SK-N-SH (cell line): ENCODE measurements around the gene CDKAL1. TPM values are rescaled to one million over a fixed set of nuclear protein-coding genes. Genes with fewer than 3 reads are reported as not detected.

ENCODE experiments used
- CTCF ChIA-PET: fragments of 300-600, 350-600 bp; formaldehyde crosslinking; extraction: SDS; loops from one replicate; lab custom pipeline; 2021; lab: Yijun Ruan, JAX
- POLR2A ChIA-PET: fragments of 350-600 bp; sonication (Branson Sonifier 250); formaldehyde crosslinking; extraction: SDS; loops from one replicate; lab custom pipeline; 2020; ENCODE audit warnings: antibody characterized with exemption, inconsistent platforms; lab: Yijun Ruan, JAX
- DNase-seq: peaks from one replicate; pipeline ENCODE4 v3.0.0; 2012
- H2AFZ ChIP-seq: fragments of 200-600 bp; sonication (generic); 2 replicates; pipeline ENCODE4 v1.8.1; 2016; ENCODE audit warnings: antibody characterized with exemption, mild to moderate bottlenecking, low read depth
- H3F3A ChIP-seq: fragments of 200-600 bp; sonication (generic); replicated peaks from 2 replicates; pipeline ENCODE3; 2016; ENCODE audit warnings: antibody characterized with exemption, mild to moderate bottlenecking; ENCODE audit not compliant: insufficient read depth
- H3K27ac ChIP-seq, 2 experiments: fragments of 200-500 bp in 1 of 2; fragments of 200-600 bp in 1 of 2; sonication (Bioruptor generic) in 1 of 2; sonication (generic), shearing (Covaris generic) in 1 of 2; 2 replicates each; pipeline versions ENCODE4 v1.5.1 to v1.6.1; 2014 to 2016; ENCODE audit warnings: low read depth in 2 of 2, inconsistent platforms in 1 of 2, low read length in 1 of 2, mild to moderate bottlenecking in 1 of 2, mixed read lengths in 1 of 2
- H3K27me3 ChIP-seq: fragments of 200-600 bp; sonication (generic), shearing (Covaris generic); 2 replicates; pipeline ENCODE4 v1.6.1; 2016; ENCODE audit warnings: mixed run types; ENCODE audit not compliant: insufficient read depth
- H3K36me3 ChIP-seq, 2 experiments: fragments of 200-500 bp in 1 of 2; fragments of 200-600 bp in 1 of 2; sonication (Bioruptor generic) in 1 of 2; sonication (generic) in 1 of 2; replicated peaks in 1 of 2; 2 replicates each; pipeline versions ENCODE3 to v1.5.1; 2014 to 2016; ENCODE audit warnings: low read length in 1 of 2, mild to moderate bottlenecking in 1 of 2; ENCODE audit not compliant: insufficient read depth in 2 of 2, control insufficient read depth in 1 of 2
- H3K4me1 ChIP-seq, 2 experiments: fragments of 200-500 bp in 1 of 2; fragments of 200-600 bp in 1 of 2; sonication (Bioruptor generic) in 1 of 2; sonication (generic), shearing (Covaris generic) in 1 of 2; 2 replicates each; pipeline versions ENCODE4 v1.5.1 to v1.6.1; 2014 to 2016; ENCODE audit warnings: low read depth in 1 of 2, low read length in 1 of 2, mixed run types in 1 of 2; ENCODE audit not compliant: insufficient read depth in 2 of 2, control insufficient read depth in 1 of 2
- H3K4me2 ChIP-seq: fragments of 200-600 bp; sonication (generic), shearing (Covaris generic); 2 replicates; pipeline ENCODE4 v1.6.1; 2017; ENCODE audit warnings: mixed run types
- H3K4me3 ChIP-seq, 2 experiments: fragments of 200-500 bp in 1 of 2; fragments of 200-600 bp in 1 of 2; sonication (Bioruptor generic) in 1 of 2; sonication (generic), shearing (Covaris generic) in 1 of 2; 2 replicates each; pipeline versions ENCODE4 v1.5.1 to v1.8.1; 2014 to 2016; ENCODE audit warnings: low read depth in 2 of 2, inconsistent platforms in 1 of 2, low read length in 1 of 2, mild to moderate bottlenecking in 1 of 2, mixed read lengths in 1 of 2, moderate library complexity in 1 of 2
- H3K79me2 ChIP-seq: fragments of 200-600 bp; sonication (generic); 2 replicates; pipeline ENCODE4 v1.8.1; 2017; ENCODE audit warnings: mild to moderate bottlenecking; ENCODE audit not compliant: insufficient read depth
- H3K9ac ChIP-seq: fragments of 200-600 bp; sonication (generic); 2 replicates; pipeline ENCODE4 v1.6.1; 2017; ENCODE audit warnings: mixed run types
- H3K9me2 ChIP-seq: fragments of 200-600 bp; sonication (generic); 2 replicates; pipeline ENCODE4 v1.6.1; 2017; ENCODE audit warnings: mixed run types
- H3K9me3 ChIP-seq: fragments of 200-600 bp; sonication (generic); 2 replicates; pipeline ENCODE4 v1.6.1; 2017; ENCODE audit warnings: mixed run types, mild to moderate bottlenecking, moderate library complexity
- H4K20me1 ChIP-seq: fragments of 200-600 bp; sonication (generic); 2 replicates; pipeline ENCODE4 v1.6.1; 2017; ENCODE audit warnings: mild to moderate bottlenecking, mixed run types; ENCODE audit not compliant: insufficient read depth
- CHD2 ChIP-seq: fragments of 150-350 bp; IDR thresholded peaks from 2 replicates; pipeline ENCODE4 v1.6.1; 2018; ENCODE audit warnings: low read length; ENCODE audit not compliant: partially characterized antibody
- FOXJ3 ChIP-seq: sonication (generic); formaldehyde crosslinking; IDR thresholded peaks from 2 replicates; pipeline ENCODE4 v1.5.1; 2020; ENCODE audit warnings: mild to moderate bottlenecking, missing genetic modification reagents
- GATA2 ChIP-seq: sonication (generic); formaldehyde crosslinking; IDR thresholded peaks from 2 replicates; pipeline ENCODE4 v1.5.0; 2020; ENCODE audit warnings: mild to moderate bottlenecking, missing genetic modification reagents
- RFX5 ChIP-seq: IDR thresholded peaks from 2 replicates; pipeline ENCODE4 v1.6.1; 2012; ENCODE audit warnings: mild to moderate bottlenecking, improper control_type of control experiment, low read length
- TEAD4 ChIP-seq: IDR thresholded peaks from 2 replicates; pipeline ENCODE4 v1.4.0; 2012; ENCODE audit warnings: mild to moderate bottlenecking, borderline replicate concordance; ENCODE audit not compliant: insufficient read depth
- WGBS: methylation state at CpG from one replicate; pipeline ENCODE4 v1.1.6; 2017; ENCODE audit warnings: low lambda C conversion rate; 5-methylcytosine and 5-hydroxymethylcytosine counted together
- polyA plus RNA-seq, 3 experiments: library from polyadenylated mRNA; depleted of rRNA; stranded (reverse); fragments of >200 nt; gene quantifications; 2 replicates each; pipeline ENCODE4 v1.2.3, GENCODE V29; 2012
- TF ChIP-seq, protein P1 (sequence below): fragments of 200-600 bp; sonication (generic); IDR thresholded peaks from 2 replicates; pipeline ENCODE4 v1.6.1; 2017; ENCODE audit warnings: antibody characterized with exemption, mild to moderate bottlenecking, moderate library complexity
- TF ChIP-seq, protein P2 (sequence below): fragments of 150-350 bp; IDR thresholded peaks from 2 replicates; pipeline ENCODE4 v1.6.1; 2016; ENCODE audit warnings: mild to moderate bottlenecking, low read depth, low read length
- TF ChIP-seq, protein P3 (sequence below): fragments of 150-350 bp; IDR thresholded peaks from 2 replicates; pipeline ENCODE4 v1.6.1; 2017; ENCODE audit warnings: antibody characterized with exemption, low read length, low read depth, borderline replicate concordance

Gene CDKAL1
- polyA plus RNA-seq, 1 of the 3 experiments (the other 2 are of a cell fraction): 2.6 TPM

DNA sequence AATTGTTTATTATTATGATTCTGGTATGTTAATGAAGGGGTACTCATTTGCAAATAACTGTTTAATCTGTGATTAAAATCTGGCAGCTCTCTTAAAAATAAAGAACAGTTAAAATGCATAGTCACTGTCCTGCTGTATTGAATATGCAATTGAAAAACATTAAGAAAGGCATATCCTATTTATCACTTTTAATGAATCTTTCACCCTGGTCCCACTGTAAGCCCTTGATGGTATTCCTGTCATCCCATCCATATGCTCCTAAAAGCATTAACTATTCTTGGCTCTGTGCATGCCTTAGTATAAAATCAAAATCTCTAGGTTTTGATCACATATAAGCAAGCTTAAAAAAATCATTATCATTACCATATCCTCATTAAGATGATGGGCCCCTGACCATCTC is 648.3 kb downstream of the CDKAL1 start:
- no peak for DNase-seq
- Histone ChIP-seq H3K27me3 (no peaks in the 10 kb centered on the region), H3K79me2 (no peaks in the 10 kb centered on the region), H3K9me2 (no peaks in the 10 kb centered on the region), H3K4me2 (no peak overlapping the region), H3K4me3 (no peak overlapping the region), H3K36me3 (no peaks in the 10 kb centered on the region), H4K20me1 (no peaks in the 10 kb centered on the region), H3K4me1 (peaks cover 0 to 4% of the 10 kb centered on the region in 2 experiments; a peak in 3 of 4 replicates), H3F3A (no peaks in the 10 kb centered on the region), H2AFZ (no peak overlapping the region), H3K9ac (no peak overlapping the region), H3K9me3 (no peaks in the 10 kb centered on the region), H3K27ac (no peak overlapping the region)
- CTCF ChIA-PET: interaction anchor here (0.6 to 0.8 kb wide), 2 partner anchors 34 to 964 kb away, joined by 3 read pairs; no protein-coding TSS in a partner anchor
- POLR2A ChIA-PET: no interaction called here
- TF ChIP-seq, protein P1, sequence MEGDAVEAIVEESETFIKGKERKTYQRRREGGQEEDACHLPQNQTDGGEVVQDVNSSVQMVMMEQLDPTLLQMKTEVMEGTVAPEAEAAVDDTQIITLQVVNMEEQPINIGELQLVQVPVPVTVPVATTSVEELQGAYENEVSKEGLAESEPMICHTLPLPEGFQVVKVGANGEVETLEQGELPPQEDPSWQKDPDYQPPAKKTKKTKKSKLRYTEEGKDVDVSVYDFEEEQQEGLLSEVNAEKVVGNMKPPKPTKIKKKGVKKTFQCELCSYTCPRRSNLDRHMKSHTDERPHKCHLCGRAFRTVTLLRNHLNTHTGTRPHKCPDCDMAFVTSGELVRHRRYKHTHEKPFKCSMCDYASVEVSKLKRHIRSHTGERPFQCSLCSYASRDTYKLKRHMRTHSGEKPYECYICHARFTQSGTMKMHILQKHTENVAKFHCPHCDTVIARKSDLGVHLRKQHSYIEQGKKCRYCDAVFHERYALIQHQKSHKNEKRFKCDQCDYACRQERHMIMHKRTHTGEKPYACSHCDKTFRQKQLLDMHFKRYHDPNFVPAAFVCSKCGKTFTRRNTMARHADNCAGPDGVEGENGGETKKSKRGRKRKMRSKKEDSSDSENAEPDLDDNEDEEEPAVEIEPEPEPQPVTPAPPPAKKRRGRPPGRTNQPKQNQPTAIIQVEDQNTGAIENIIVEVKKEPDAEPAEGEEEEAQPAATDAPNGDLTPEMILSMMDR: no peak
- TF ChIP-seq, protein P2, sequence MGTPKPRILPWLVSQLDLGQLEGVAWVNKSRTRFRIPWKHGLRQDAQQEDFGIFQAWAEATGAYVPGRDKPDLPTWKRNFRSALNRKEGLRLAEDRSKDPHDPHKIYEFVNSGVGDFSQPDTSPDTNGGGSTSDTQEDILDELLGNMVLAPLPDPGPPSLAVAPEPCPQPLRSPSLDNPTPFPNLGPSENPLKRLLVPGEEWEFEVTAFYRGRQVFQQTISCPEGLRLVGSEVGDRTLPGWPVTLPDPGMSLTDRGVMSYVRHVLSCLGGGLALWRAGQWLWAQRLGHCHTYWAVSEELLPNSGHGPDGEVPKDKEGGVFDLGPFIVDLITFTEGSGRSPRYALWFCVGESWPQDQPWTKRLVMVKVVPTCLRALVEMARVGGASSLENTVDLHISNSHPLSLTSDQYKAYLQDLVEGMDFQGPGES: no peak
- no peak for TF ChIP-seq GATA2 (CRISPR knock-in tag)

DNA sequence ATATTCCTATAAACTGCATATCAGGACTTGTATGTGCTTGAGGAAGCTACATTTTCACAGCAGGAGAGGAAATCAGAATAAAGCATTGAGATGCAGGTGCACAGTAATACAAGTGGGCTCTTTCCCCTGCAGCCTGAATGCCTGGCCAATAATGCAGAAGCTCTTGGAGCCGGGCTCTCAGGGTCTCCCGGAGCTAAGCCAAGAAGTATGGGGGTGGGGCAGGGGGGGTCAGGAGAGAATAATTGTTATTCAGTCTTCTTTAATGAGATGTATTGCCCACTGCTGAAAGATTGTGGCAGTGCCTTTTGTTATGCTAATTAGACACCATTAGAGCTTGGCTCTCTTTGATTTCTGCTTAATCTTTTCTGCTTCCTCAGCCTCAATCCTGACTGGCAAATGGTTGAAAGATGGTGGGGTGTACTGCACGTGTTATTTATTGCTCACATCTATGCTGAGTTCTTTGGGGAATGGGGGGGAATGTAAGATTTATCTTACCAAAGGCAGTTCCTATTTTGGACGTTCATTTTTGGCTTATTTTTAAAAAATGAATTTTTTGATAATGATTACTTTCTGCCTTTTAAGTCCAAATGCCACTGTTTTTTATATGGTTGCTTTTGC is 651.7 kb downstream of the CDKAL1 start:
- Histone ChIP-seq H2AFZ (no peak overlapping the region), H3K79me2 (no peaks in the 10 kb centered on the region), H3K4me1 (peaks cover 0 to 32% of the 10 kb centered on the region in 2 experiments; a peak in 3 of 4 replicates), H3K27me3 (no peaks in the 10 kb centered on the region), H3K4me3 (no peak overlapping the region), H3K9me3 (no peaks in the 10 kb centered on the region), H3K36me3 (no peaks in the 10 kb centered on the region), H3F3A (no peaks in the 10 kb centered on the region), H4K20me1 (no peaks in the 10 kb centered on the region), H3K4me2 (no peak overlapping the region), H3K9ac (no peak overlapping the region), H3K9me2 (no peaks in the 10 kb centered on the region), H3K27ac (no peak overlapping the region; a peak in 1 of 4 replicates)
- POLR2A ChIA-PET: no interaction called here
- CTCF ChIA-PET: interaction anchor here (1.4 kb wide), 1 partner anchor 231 kb away, joined by 3 read pairs; no protein-coding TSS in a partner anchor
- TF ChIP-seq, protein P2: no peak
- TF ChIP-seq TEAD4: no peak
- TF ChIP-seq RFX5: no peak
- no peak for TF ChIP-seq CHD2
- TF ChIP-seq FOXJ3: no peak
- TF ChIP-seq, protein P3, sequence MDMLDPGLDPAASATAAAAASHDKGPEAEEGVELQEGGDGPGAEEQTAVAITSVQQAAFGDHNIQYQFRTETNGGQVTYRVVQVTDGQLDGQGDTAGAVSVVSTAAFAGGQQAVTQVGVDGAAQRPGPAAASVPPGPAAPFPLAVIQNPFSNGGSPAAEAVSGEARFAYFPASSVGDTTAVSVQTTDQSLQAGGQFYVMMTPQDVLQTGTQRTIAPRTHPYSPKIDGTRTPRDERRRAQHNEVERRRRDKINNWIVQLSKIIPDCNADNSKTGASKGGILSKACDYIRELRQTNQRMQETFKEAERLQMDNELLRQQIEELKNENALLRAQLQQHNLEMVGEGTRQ: no peak
- TF ChIP-seq GATA2 (CRISPR knock-in tag): no peak
- no peak for DNase-seq
- 85% methylated on average over 4 of the region's 4 CpGs for WGBS
